ENCODE measurements around the gene NAA40.

Gene NAA40

GRCh38 chr11:63910675-63911074, 28.1 kb upstream of the NAA40 start:
- CTCF ChIA-PET, result no interaction called here
- DNase-seq (ENCODE audit: extremely low spot score), result no peak
- TF ChIP-seq TARDBP (IDR thresholded peaks at IDR 0.05) (no peak), CTBP1 (IDR thresholded peaks at IDR 0.05; ENCODE audit: borderline replicate concordance) (no peak), ELF4 (IDR thresholded peaks at IDR 0.05) (no peak), SUZ12 (IDR thresholded peaks at IDR 0.05) (no peak)
- TF ChIP-seq, protein P1, sequence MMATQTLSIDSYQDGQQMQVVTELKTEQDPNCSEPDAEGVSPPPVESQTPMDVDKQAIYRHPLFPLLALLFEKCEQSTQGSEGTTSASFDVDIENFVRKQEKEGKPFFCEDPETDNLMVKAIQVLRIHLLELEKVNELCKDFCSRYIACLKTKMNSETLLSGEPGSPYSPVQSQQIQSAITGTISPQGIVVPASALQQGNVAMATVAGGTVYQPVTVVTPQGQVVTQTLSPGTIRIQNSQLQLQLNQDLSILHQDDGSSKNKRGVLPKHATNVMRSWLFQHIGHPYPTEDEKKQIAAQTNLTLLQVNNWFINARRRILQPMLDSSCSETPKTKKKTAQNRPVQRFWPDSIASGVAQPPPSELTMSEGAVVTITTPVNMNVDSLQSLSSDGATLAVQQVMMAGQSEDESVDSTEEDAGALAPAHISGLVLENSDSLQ (IDR thresholded peaks at IDR 0.05), result no peak
- POLR2A ChIA-PET, result no interaction called here

GRCh38 chr11:63911440-63911839, 27.4 kb upstream of the NAA40 start:
- TF ChIP-seq, protein P1 (IDR thresholded peaks at IDR 0.05), result no peak
- TF ChIP-seq TARDBP (IDR thresholded peaks at IDR 0.05) (no peak), L3MBTL2 (conservative IDR thresholded peaks at IDR 0.05) (no peak), NFRKB (IDR thresholded peaks at IDR 0.05) (no peak), SUZ12 (IDR thresholded peaks at IDR 0.05) (no peak), FOXM1 (IDR thresholded peaks at IDR 0.05; ENCODE audit: borderline replicate concordance) (no peak), CTBP1 (IDR thresholded peaks at IDR 0.05; ENCODE audit: borderline replicate concordance) (no peak), LEF1 (IDR thresholded peaks at IDR 0.05; ENCODE audit: borderline replicate concordance) (no peak), ELF4 (IDR thresholded peaks at IDR 0.05) (no peak), ARNT (IDR thresholded peaks at IDR 0.05) (no peak), FOXA1 (IDR thresholded peaks at IDR 0.05) (no peak), BHLHE40 (IDR thresholded peaks at IDR 0.05; ENCODE audit: borderline replicate concordance) (no peak), ZNF384 (IDR thresholded peaks at IDR 0.05) (no peak), FOXK2 (IDR thresholded peaks at IDR 0.05) (no peak), HDGF (IDR thresholded peaks at IDR 0.05; ENCODE audit: borderline replicate concordance) (no peak), SP1 (IDR thresholded peaks at IDR 0.05) (no peak)
- DNase-seq (ENCODE audit: extremely low spot score), result no peak
- ChIA-PET CTCF (interaction anchor here (0.6 kb wide), 1 partner anchor 32 kb away, joined by 5 read pairs; no protein-coding TSS in a partner anchor), POLR2A (no interaction called here)

DNA sequence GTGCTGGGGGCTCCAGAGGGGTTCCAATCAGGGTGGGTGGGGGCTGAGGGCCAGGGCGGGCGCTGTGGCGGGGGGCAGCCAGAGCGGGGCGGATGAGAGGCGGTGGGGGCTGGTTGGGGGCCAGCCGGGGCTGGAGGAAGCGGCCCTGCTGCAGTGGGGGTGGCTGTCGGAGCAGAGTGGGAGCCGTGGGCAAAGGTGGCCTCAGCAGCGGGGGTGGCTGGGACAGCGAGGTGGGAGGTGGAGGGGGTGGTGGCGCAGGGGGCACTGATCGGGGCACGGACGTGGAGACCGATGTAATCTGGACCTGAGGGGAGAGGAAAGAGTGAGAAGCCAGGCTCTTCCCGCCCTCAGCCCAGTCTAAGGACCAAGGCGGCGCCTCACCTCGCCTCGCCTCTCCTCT, 26.9 kb upstream of the NAA40 start:
- POLR2A ChIA-PET, result no interaction called here
- TF ChIP-seq ELF4 (IDR thresholded peaks at IDR 0.05) (no peak), TARDBP (IDR thresholded peaks at IDR 0.05) (no peak)
- no peak for DNase-seq (ENCODE audit: extremely low spot score)
- CTCF ChIA-PET, result no interaction called here

GRCh38 chr11:63912678-63913077, 26.1 kb upstream of the NAA40 start:
- TF ChIP-seq L3MBTL2 (conservative IDR thresholded peaks at IDR 0.05) (no peak), BHLHE40 (IDR thresholded peaks at IDR 0.05; ENCODE audit: borderline replicate concordance) (no peak), FOXK2 (IDR thresholded peaks at IDR 0.05) (no peak), ELF4 (IDR thresholded peaks at IDR 0.05) (no peak), SUZ12 (IDR thresholded peaks at IDR 0.05) (no peak), TARDBP (IDR thresholded peaks at IDR 0.05) (no peak)
- ChIA-PET CTCF (interaction anchor here (0.7 kb wide), 1 partner anchor 29 kb away, joined by 9 read pairs; no protein-coding TSS in a partner anchor), POLR2A (no interaction called here)

GRCh38 chr11:63913866-63914830, 24.7 kb upstream of the NAA40 start:
- DNase-seq (ENCODE audit: extremely low spot score), result no peak
- ChIA-PET CTCF (interaction anchor here (0.6 to 1.5 kb wide), 2 partner anchors 32 to 1705 kb away, joined by 3 to 5 read pairs; no protein-coding TSS in a partner anchor), POLR2A (interaction anchor here (0.9 to 1.0 kb wide), 2 partner anchors 28 to 74 kb away, joined by 3 read pairs; no protein-coding TSS in a partner anchor)
- TF ChIP-seq FOXK2 (IDR thresholded peaks at IDR 0.05), result no peak
- no peak for TF ChIP-seq BHLHE40 (IDR thresholded peaks at IDR 0.05; ENCODE audit: borderline replicate concordance)
- no peak for TF ChIP-seq ELF4 (IDR thresholded peaks at IDR 0.05)
- TF ChIP-seq FOXA1 (IDR thresholded peaks at IDR 0.05), result no peak

More at GRCh38 chr11:63912678-63913077, 26.1 kb upstream of the NAA40 start:
- DNase-seq (ENCODE audit: extremely low spot score), result no peak

DNA sequence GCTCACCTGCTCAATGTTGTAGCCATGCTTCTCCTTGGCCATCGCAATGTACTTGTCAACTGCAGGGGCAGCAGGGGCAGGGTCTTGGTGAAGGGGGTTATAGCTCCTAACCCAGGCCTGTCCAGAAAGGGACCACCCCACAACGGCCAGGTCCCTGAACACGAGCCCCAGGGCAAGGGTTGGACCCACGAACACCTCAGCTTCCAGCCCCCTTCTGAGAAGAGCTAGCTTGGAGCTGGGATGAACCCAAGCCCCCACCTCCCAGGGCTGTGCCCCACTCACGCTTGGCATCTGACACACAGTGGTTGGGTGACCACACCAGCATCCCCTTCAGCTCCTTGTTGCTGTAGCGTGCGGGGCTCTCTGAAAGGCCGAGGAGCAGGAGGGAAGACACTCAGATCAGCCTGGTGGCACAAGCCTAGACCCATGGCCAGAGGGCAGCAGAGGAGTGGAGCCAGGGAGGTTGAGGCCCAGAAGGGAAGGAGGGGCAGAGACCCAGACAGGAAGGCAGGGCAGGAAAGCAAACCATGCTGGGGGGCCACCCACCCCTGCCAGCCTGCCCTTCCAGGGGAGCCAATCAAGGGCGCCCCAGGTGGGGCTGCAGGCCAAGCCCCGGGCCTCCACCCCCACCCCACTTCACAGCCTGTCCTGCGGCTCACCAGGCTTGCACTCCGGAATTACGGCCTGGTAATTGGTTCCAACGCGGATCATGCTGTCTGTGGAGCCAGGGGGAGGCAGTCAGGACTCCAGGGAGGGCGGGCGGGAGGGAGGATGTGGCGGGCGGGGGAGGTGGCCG, 23.7 kb upstream of the NAA40 start:
- ChIA-PET CTCF (interaction anchor here (1.5 kb wide), 1 partner anchor 31 kb away, joined by 5 read pairs; no protein-coding TSS in a partner anchor), POLR2A (interaction anchor here (0.9 to 1.4 kb wide), 3 partner anchors 28 to 115 kb away, joined by 3 read pairs; no protein-coding TSS in a partner anchor)
- no peak for DNase-seq (ENCODE audit: extremely low spot score)
- TF ChIP-seq FOXK2 (IDR thresholded peaks at IDR 0.05) (no peak), ELF4 (IDR thresholded peaks at IDR 0.05) (no peak), TARDBP (IDR thresholded peaks at IDR 0.05) (no peak), BHLHE40 (IDR thresholded peaks at IDR 0.05; ENCODE audit: borderline replicate concordance) (no peak), HDGF (IDR thresholded peaks at IDR 0.05; ENCODE audit: borderline replicate concordance) (no peak), ZNF384 (IDR thresholded peaks at IDR 0.05) (no peak), FOXM1 (IDR thresholded peaks at IDR 0.05; ENCODE audit: borderline replicate concordance) (no peak), LEF1 (IDR thresholded peaks at IDR 0.05; ENCODE audit: borderline replicate concordance) (no peak), L3MBTL2 (conservative IDR thresholded peaks at IDR 0.05) (no peak), ARNT (IDR thresholded peaks at IDR 0.05) (no peak), CTBP1 (IDR thresholded peaks at IDR 0.05; ENCODE audit: borderline replicate concordance) (no peak), SP1 (IDR thresholded peaks at IDR 0.05) (no peak), NFRKB (IDR thresholded peaks at IDR 0.05) (no peak), SUZ12 (IDR thresholded peaks at IDR 0.05) (no peak), FOXA1 (IDR thresholded peaks at IDR 0.05) (no peak)
- TF ChIP-seq, protein P1 (IDR thresholded peaks at IDR 0.05), result no peak

All from HEK293T (cell line).